GM04503 (cell line): Measurements from ENCODE around the gene PAEP.
"Not testable (repeated sequence)": the region's sequence is repeated elsewhere in the genome, so short reads cannot be mapped to it uniquely, and the experiment has no call there.

Source experiments
- DNase-seq: peaks from one replicate; pipeline ENCODE4 v3.0.0-alpha.2; 2012; ENCODE audit warnings: low read depth

The PAEP gene

GRCh38 chr9:135561391-135562234 is at the start of gene PAEP:
TSS of gene PAEP (plus strand) at chr9:135561756.
- DNase-seq, result no peak

- no peak for DNase-seq
Measured at GRCh38 chr9:135512241-135512603, 49.3 kb upstream of the PAEP start.

- no peak for DNase-seq
Measured at GRCh38 chr9:135512904-135513303, 48.7 kb upstream of the PAEP start.

- DNase-seq, result no peak
Measured at GRCh38 chr9:135513351-135513846, 48.2 kb upstream of the PAEP start.

GRCh38 chr9:135513906-135514305 is 47.6 kb upstream of the PAEP start:
- DNase-seq, result not testable (repeated sequence)

- no peak for DNase-seq
Measured at GRCh38 chr9:135514342-135515082, 47.0 kb upstream of the PAEP start.

GRCh38 chr9:135515083-135515951 is 46.2 kb upstream of the PAEP start:
- no peak for DNase-seq

GRCh38 chr9:135516132-135516860 is 45.3 kb upstream of the PAEP start:
- DNase-seq, result no peak

- DNase-seq, result no peak
Measured at GRCh38 chr9:135517407-135517822, 44.1 kb upstream of the PAEP start.

GRCh38 chr9:135519179-135519971 is 42.2 kb upstream of the PAEP start:
- DNase-seq, result no peak

GRCh38 chr9:135520916-135521607 is 40.5 kb upstream of the PAEP start, which contains the start of gene LCN1:
TSS of gene LCN1 (plus strand) at chr9:135521440. CDS start at chr9:135521498, 58 bp downstream.
- no peak for DNase-seq

GRCh38 chr9:135521608-135522095 is 39.9 kb upstream of the PAEP start:
- DNase-seq, result no peak

- no peak for DNase-seq
Measured at GRCh38 chr9:135522137-135522877, 39.2 kb upstream of the PAEP start.

GRCh38 chr9:135522931-135523330 is 38.6 kb upstream of the PAEP start:
- no peak for DNase-seq

- no peak for DNase-seq
Measured at GRCh38 chr9:135523521-135524129, 37.9 kb upstream of the PAEP start.

- no peak for DNase-seq
Measured at GRCh38 chr9:135524130-135524861, 37.3 kb upstream of the PAEP start.

GRCh38 chr9:135525241-135526088 is 36.1 kb upstream of the PAEP start:
- no peak for DNase-seq
